B cell (primary cell): ENCODE data around the gene STRADA.

Source experiments
- CTCF ChIP-seq: fragments of 200-600 bp; IDR thresholded peaks from one replicate; pipeline ENCODE4 v1.8.0; 2022; ENCODE audit warnings: antibody characterized with exemption, mild to moderate bottlenecking
- EZH2 ChIP-seq: IDR thresholded peaks from 2 replicates; pipeline ENCODE4 v1.6.1; 2012; ENCODE audit warnings: borderline replicate concordance, low read depth, mild to moderate bottlenecking, moderate library complexity, low read length; ENCODE audit not compliant: insufficient read depth, poor library complexity, severe bottlenecking

- TF ChIP-seq CTCF (no peak), EZH2 (no peak)
Observed at GRCh38 chr17:63714550-63715277, 26.9 kb downstream of the STRADA start.
